HCT116 (cell line): ENCODE results near the gene TRAK1. TPM values are rescaled to one million over a fixed set of nuclear protein-coding genes. Genes with fewer than 3 reads are reported as not detected.
A peak's percentile ranks its signal among the peaks of the same experiment; 100 is the strongest.

ENCODE experiments used
- ATAC-seq: fragments of 200-7000 bp; cut with Tn5 transposase; 2 replicates; pipeline ENCODE4 v1.9.1; 2020; ENCODE audit warnings: mild to moderate bottlenecking, moderate library complexity
- BruUV-seq: library from RNA; stranded (reverse); fragments of 400-500 nt; replicated peaks from 2 replicates; lab custom pipeline; 2021; lab: Mats Ljungman, UMichigan
- CTCF ChIA-PET: fragments of 300-600 bp; sonication (Branson Sonifier 250); formaldehyde crosslinking; loops from one replicate; lab custom pipeline; 2021; ENCODE audit warnings: antibody characterized with exemption; lab: Charles Lee
- POLR2A ChIA-PET: fragments of 300-600, 350-600 bp; sonication (Branson Sonifier 250); formaldehyde crosslinking; loops from one replicate; lab custom pipeline; 2021; ENCODE audit warnings: antibody characterized with exemption; lab: Charles Lee
- RAD21 ChIA-PET, 2 experiments: fragments of 300-600 bp; sonication (Branson Sonifier 250); formaldehyde crosslinking; loops; one replicate each; lab custom pipeline; 2023; ENCODE audit warnings: low total read pairs in 2 of 2; ENCODE audit not compliant: uncharacterized antibody in 2 of 2, unreplicated experiment in 2 of 2, low non-redundant PET in 1 of 2; lab: Charles Lee
- DNase-seq: peaks from one replicate; pipeline ENCODE4 v3.0.0-alpha.2; 2010; ENCODE audit warnings: low read depth, low spot score
- H2AFZ ChIP-seq: fragments of 200-600 bp; shearing (Covaris generic), sonication (generic); 2 replicates; pipeline ENCODE4 v1.6.1; 2017; ENCODE audit warnings: low read depth, mixed run types, mixed read lengths, antibody characterized with exemption, low read length; ENCODE audit not compliant: poor library complexity, severe bottlenecking
- H3K27ac ChIP-seq: 2 replicates; pipeline ENCODE4 v1.5.1; 2012; ENCODE audit warnings: low read depth, low read length
- H3K27me3 ChIP-seq: fragments of 200-600 bp; sonication (generic); 2 replicates; pipeline ENCODE4 v1.6.1; 2016; ENCODE audit warnings: mixed run types, low read length, mixed read lengths; ENCODE audit not compliant: insufficient read depth
- H3K36me3 ChIP-seq, 2 experiments: fragments of 200-500 bp in 1 of 2; fragments of 200-600 bp in 1 of 2; sonication (Bioruptor generic) in 1 of 2; sonication (generic) in 1 of 2; 2 replicates each; pipeline versions ENCODE4 v1.5.1 to v1.6.1; 2014 to 2016; ENCODE audit warnings: low read length in 2 of 2, inconsistent platforms in 1 of 2, mixed read lengths in 1 of 2, mixed run types in 1 of 2; ENCODE audit not compliant: insufficient read depth in 2 of 2, control insufficient read depth in 1 of 2
- H3K4me1 ChIP-seq, 2 experiments: fragments of 200-600 bp in 1 of 2; sonication (generic) in 1 of 2; 2 replicates each; pipeline versions ENCODE4 v1.5.1 to v1.6.1; 2012 to 2017; ENCODE audit warnings: low read length in 2 of 2, inconsistent platforms in 1 of 2, mild to moderate bottlenecking in 1 of 2, mixed read lengths in 1 of 2, mixed run types in 1 of 2, moderate library complexity in 1 of 2; ENCODE audit not compliant: insufficient read depth in 2 of 2, control insufficient read depth in 1 of 2
- H3K4me2 ChIP-seq: fragments of 200-600 bp; sonication (generic); 2 replicates; pipeline ENCODE4 v1.6.1; 2017; ENCODE audit warnings: mixed run types, low read length, mixed read lengths
- H3K4me3 ChIP-seq, 2 experiments: fragments of 200-600 bp in 1 of 2; sonication (generic) in 1 of 2; replicated peaks in 1 of 2; 2 replicates each; pipeline ENCODE4 v1.5.1; 2011 to 2016; ENCODE audit warnings: low read length in 2 of 2, control low read depth in 1 of 2, low read depth in 1 of 2, mild to moderate bottlenecking in 1 of 2, mixed read lengths in 1 of 2, mixed run types in 1 of 2
- H3K79me2 ChIP-seq: fragments of 200-600 bp; sonication (generic); 2 replicates; pipeline ENCODE4 v1.6.1; 2017; ENCODE audit warnings: mild to moderate bottlenecking, mixed run types, low read length, moderate library complexity, mixed read lengths; ENCODE audit not compliant: insufficient read depth
- H3K9ac ChIP-seq: fragments of 200-600 bp; sonication (generic); 2 replicates; pipeline ENCODE4 v1.6.1; 2016; ENCODE audit warnings: low read length, mixed read lengths
- H3K9me2 ChIP-seq: fragments of 200-600 bp; sonication (generic), shearing (Covaris generic); 2 replicates; pipeline ENCODE4 v1.6.1; 2017; ENCODE audit warnings: mixed run types, mild to moderate bottlenecking, moderate library complexity; ENCODE audit not compliant: insufficient read depth
- H3K9me3 ChIP-seq, 2 experiments: fragments of 200-500 bp in 1 of 2; fragments of 200-600 bp in 1 of 2; sonication (Bioruptor generic) in 1 of 2; sonication (generic) in 1 of 2; 2 replicates each; pipeline ENCODE4 v1.6.1; 2014 to 2017; ENCODE audit warnings: low read length in 2 of 2, mixed read lengths in 2 of 2, inconsistent platforms in 1 of 2, low read depth in 1 of 2, mild to moderate bottlenecking in 1 of 2, mixed run types in 1 of 2, moderate library complexity in 1 of 2; ENCODE audit not compliant: control insufficient read depth in 1 of 2, insufficient read depth in 1 of 2
- H4K20me1 ChIP-seq: fragments of 200-600 bp; sonication (generic), shearing (Covaris generic); 2 replicates; pipeline ENCODE4 v1.6.1; 2017; ENCODE audit warnings: mixed run types, mild to moderate bottlenecking, moderate library complexity; ENCODE audit not compliant: insufficient read depth
- POLR2AphosphoS5 ChIP-seq: IDR thresholded peaks from 2 replicates; pipeline ENCODE4 v1.6.1; 2011; ENCODE audit warnings: mild to moderate bottlenecking, low read depth, low read length, moderate library complexity
- RAD21 ChIP-seq: IDR thresholded peaks from 2 replicates; pipeline ENCODE4 v1.6.1; 2012; ENCODE audit warnings: low read depth, mild to moderate bottlenecking
- YY1 ChIP-seq: IDR thresholded peaks from 2 replicates; pipeline ENCODE4 v1.6.1; 2011; ENCODE audit warnings: low read length, low read depth, moderate library complexity, mild to moderate bottlenecking; ENCODE audit not compliant: insufficient replicate concordance; ENCODE audit errors: extremely low read depth
- intact Hi-C: fragments of 100-400 bp; cut with micrococcal nuclease; formaldehyde crosslinking; loops from 2 replicates; pipeline ENCODE4 v1.10.0; 2022
- total RNA-seq: library from RNA; stranded (reverse); gene quantifications from one replicate; pipeline ENCODE4 v1.2.1, GENCODE V29; 2021; ENCODE audit not compliant: unreplicated experiment
- TF ChIP-seq, protein P1 (sequence below), 3 experiments: fragments of 200-600 bp in 1 of 3; sonication (generic) in 1 of 3; IDR thresholded peaks in 2 of 3; conservative IDR thresholded peaks in 1 of 3; 2 replicates each; pipeline ENCODE4 v1.5.1; 2012 to 2017; ENCODE audit warnings: low read depth in 2 of 3, low read length in 2 of 3, antibody characterized with exemption in 1 of 3, borderline replicate concordance in 1 of 3, control low read depth in 1 of 3, mild to moderate bottlenecking in 1 of 3, mixed read lengths in 1 of 3, mixed run types in 1 of 3, moderate library complexity in 1 of 3; ENCODE audit not compliant: insufficient read depth in 1 of 3

The TRAK1 gene
- total RNA-seq, 1 experiment from 2014 or later = 25.9 TPM

GRCh38 chr3:42190701-42191442, 99.7 kb downstream of the TRAK1 start:
- no peaks in the 10 kb centered on the region for H3K9me2 ChIP-seq
- BruUV-seq = no TSS peak
- TF ChIP-seq YY1 (peak; percentile 15), RAD21 (peak; percentile 87), POLR2AphosphoS5 (no peak)
- TF ChIP-seq, protein P1, sequence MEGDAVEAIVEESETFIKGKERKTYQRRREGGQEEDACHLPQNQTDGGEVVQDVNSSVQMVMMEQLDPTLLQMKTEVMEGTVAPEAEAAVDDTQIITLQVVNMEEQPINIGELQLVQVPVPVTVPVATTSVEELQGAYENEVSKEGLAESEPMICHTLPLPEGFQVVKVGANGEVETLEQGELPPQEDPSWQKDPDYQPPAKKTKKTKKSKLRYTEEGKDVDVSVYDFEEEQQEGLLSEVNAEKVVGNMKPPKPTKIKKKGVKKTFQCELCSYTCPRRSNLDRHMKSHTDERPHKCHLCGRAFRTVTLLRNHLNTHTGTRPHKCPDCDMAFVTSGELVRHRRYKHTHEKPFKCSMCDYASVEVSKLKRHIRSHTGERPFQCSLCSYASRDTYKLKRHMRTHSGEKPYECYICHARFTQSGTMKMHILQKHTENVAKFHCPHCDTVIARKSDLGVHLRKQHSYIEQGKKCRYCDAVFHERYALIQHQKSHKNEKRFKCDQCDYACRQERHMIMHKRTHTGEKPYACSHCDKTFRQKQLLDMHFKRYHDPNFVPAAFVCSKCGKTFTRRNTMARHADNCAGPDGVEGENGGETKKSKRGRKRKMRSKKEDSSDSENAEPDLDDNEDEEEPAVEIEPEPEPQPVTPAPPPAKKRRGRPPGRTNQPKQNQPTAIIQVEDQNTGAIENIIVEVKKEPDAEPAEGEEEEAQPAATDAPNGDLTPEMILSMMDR (IDR thresholded peaks at IDR 0.05 in 2 of 3, conservative IDR thresholded peaks at IDR 0.05 in 1 of 3; ENCODE audit: borderline replicate concordance in 1 of 3, insufficient read depth in 1 of 3, low read depth in 2 of 3, low read length in 2 of 3) = peak; percentile 77 to 96 (median 88)
- TF ChIP-seq, all 23 proteins: peak for 3
- ChIA-PET RAD21 (interaction anchor here (0.7 to 1.9 kb wide), 10 partner anchors 25 to 253 kb away, joined by 3 to 15 read pairs (median 6); no protein-coding TSS in a partner anchor), CTCF (interaction anchor here (0.7 to 6.1 kb wide), 33 partner anchors 9 to 1610 kb away, joined by 3 to 185 read pairs (median 5); no protein-coding TSS in a partner anchor), POLR2A (interaction anchor here (0.7 to 1.0 kb wide), 2 partner anchors 71 to 73 kb away, joined by 3 to 4 read pairs; no protein-coding TSS in a partner anchor)
- Histone ChIP-seq H3K9me3 (no peaks in the 10 kb centered on the region), H3K4me1 (peaks cover 21 to 32% of the 10 kb centered on the region in 2 experiments), H3K4me3 (no peak overlapping the region), H3K36me3 (peaks cover 0 to 6% of the 10 kb centered on the region in 2 experiments; a peak in 1 of 4 replicates), H3K4me2 (no peak overlapping the region), H3K27me3 (no peaks in the 10 kb centered on the region), H3K79me2 (no peaks in the 10 kb centered on the region), H2AFZ (no peak overlapping the region), H3K27ac (no peak overlapping the region), H3K9ac (no peak overlapping the region), H4K20me1 (no peaks in the 10 kb centered on the region)
- intact Hi-C loops = loop anchor here (1.0 kb wide), 2 partner anchors 74 to 297 kb away; no protein-coding TSS in a partner anchor
- peak; percentile 86 for ATAC-seq
- peak; percentile 41 for DNase-seq
